Activated CD4-positive, alpha-beta memory T cell treated with anti-CD3 and anti-CD28 coated beads, Interleukin-2, amount 10 ng/mL, durations not matched to agents 7 days and 5 days (primary cell): ENCODE data around the gene SNHG17. TPM values are rescaled to one million over a fixed set of nuclear protein-coding genes. Genes with fewer than 3 reads are reported as not detected.

Experiments used
- CTCF ChIA-PET: fragments of 350-600 bp; sonication (Branson Sonifier 250); formaldehyde crosslinking; loops from one replicate; lab custom pipeline; 2021; ENCODE audit warnings: antibody characterized with exemption, inconsistent platforms; lab: Charles Lee
- POLR2A ChIA-PET: fragments of 350-600 bp; sonication (Branson Sonifier 250); formaldehyde crosslinking; loops from one replicate; lab custom pipeline; 2021; ENCODE audit warnings: antibody characterized with exemption; lab: Charles Lee
- DNase-seq: peaks from one replicate; pipeline ENCODE4 v3.0.0-alpha.2; 2020
- H3K27ac Mint-ChIP-seq: one replicate; pipeline ENCODE4 v1.8.0; 2021; ENCODE audit warnings: mild to moderate bottlenecking, mixed read lengths
- H3K27me3 Mint-ChIP-seq: one replicate; pipeline ENCODE4 v1.8.0; 2021; ENCODE audit warnings: mixed read lengths
- H3K36me3 Mint-ChIP-seq: one replicate; pipeline ENCODE4 v1.8.0; 2021; ENCODE audit warnings: low read depth, mixed read lengths
- H3K4me1 Mint-ChIP-seq: one replicate; pipeline ENCODE4 v1.8.0; 2021; ENCODE audit warnings: mixed read lengths
- H3K4me3 Mint-ChIP-seq: one replicate; pipeline ENCODE4 v1.8.0; 2021; ENCODE audit warnings: mild to moderate bottlenecking, mixed read lengths
- H3K9me3 Mint-ChIP-seq: one replicate; pipeline ENCODE4 v1.8.0; 2021; ENCODE audit warnings: mixed read lengths
- total RNA-seq, 2 experiments: library from RNA; stranded (reverse); gene quantifications; one replicate each; pipeline ENCODE4 v1.2.3, GENCODE V29; 2021

Gene SNHG17
- total RNA-seq, 2 experiments from 2014 or later: 30.1 to 33.4 TPM

DNA sequence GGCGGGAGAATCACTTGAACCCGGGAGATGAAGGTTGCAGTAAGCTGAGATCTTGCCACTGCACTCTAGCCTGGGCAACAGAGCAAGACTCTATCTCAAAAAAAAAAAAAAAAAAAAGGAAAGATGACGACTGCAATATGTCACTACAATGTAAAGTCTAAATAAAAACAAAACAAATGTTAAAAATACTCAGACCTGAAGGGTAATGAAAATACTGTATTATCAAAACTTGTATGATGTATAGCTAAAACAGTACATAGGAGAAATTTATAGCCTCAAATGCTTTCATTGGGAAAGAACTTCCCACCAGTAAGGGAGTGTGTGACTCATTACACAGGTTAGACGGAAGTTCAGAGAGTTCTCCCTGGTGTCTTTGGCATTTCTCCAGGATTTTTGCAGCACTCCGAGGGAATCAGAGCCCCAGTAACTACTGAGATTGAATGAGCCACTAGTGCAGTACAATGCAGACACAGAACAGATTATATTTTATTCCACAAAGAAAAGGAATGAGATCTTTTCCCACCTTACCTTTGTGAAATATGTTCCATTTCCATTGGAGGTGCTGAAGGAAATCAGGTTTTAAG is 25.0 kb upstream of the SNHG17 start:
- Mint-ChIP-seq H3K4me1 (no peaks in the 10 kb centered on the region), H3K36me3 (no peaks in the 10 kb centered on the region), H3K27ac (no peak overlapping the region), H3K9me3 (no peaks in the 10 kb centered on the region), H3K4me3 (no peak overlapping the region), H3K27me3 (peaks cover 2% of the 10 kb centered on the region)
- DNase-seq: no peak
- ChIA-PET POLR2A (no interaction called here), CTCF (no interaction called here)

- H3K36me3 Mint-ChIP-seq: no peaks in the 10 kb centered on the region
- ChIA-PET POLR2A (interaction anchor here (1.8 kb wide), 1 partner anchor 12 kb away, joined by 9 read pairs; no protein-coding TSS in a partner anchor), CTCF (interaction anchor here (1.6 to 1.7 kb wide), 2 partner anchors 11 to 12 kb away, joined by 5 read pairs; no protein-coding TSS in a partner anchor)
Observed at GRCh38 chr20:38458314-38458713, 23.2 kb upstream of the SNHG17 start.

GRCh38 chr20:38454556-38455473 is 19.7 kb upstream of the SNHG17 start:
- H3K27ac Mint-ChIP-seq: no peak overlapping the region

More at GRCh38 chr20:38458314-38458713, 23.2 kb upstream of the SNHG17 start:
- Mint-ChIP-seq H3K27me3 (peaks cover 2% of the 10 kb centered on the region), H3K4me1 (peaks cover 2% of the 10 kb centered on the region), H3K4me3 (no peak overlapping the region), H3K9me3 (no peaks in the 10 kb centered on the region), H3K27ac (no peak overlapping the region)
- no peak for DNase-seq

DNA sequence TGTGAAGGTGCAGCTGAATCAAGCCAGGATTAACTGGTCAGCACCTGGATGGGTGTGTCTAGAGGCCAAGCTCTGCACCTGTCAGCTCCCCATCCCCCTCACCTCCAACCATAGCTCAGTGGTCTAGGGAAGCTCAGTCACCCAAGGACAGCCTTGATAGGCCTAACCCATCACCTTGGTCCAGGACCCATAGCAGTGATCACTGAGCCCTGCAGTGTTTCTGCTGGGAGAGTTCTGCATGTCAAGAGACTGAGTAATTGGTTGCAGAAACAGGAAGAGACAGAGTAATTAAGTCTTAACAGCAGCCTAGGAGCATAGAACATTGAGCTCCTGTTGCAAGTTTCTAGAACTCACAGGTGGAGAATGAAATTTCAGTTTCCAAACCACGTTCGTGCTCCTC is 18.8 kb upstream of the SNHG17 start:
- Mint-ChIP-seq H3K9me3 (no peaks in the 10 kb centered on the region), H3K36me3 (peaks cover 21% of the 10 kb centered on the region), H3K4me3 (no peak overlapping the region), H3K4me1 (peaks cover 6% of the 10 kb centered on the region), H3K27ac (no peak overlapping the region), H3K27me3 (peaks cover 2% of the 10 kb centered on the region)
- no peak for DNase-seq
- CTCF ChIA-PET: no interaction called here
- POLR2A ChIA-PET: interaction anchor here (1.0 to 1.5 kb wide), 4 partner anchors 19 to 26 kb away, joined by 3 to 6 read pairs (median 4); partner anchors contain the start of genes RALGAPB and SNHG17

More at GRCh38 chr20:38454556-38455473, 19.7 kb upstream of the SNHG17 start:
- no peak overlapping the region for H3K4me3 Mint-ChIP-seq
- H3K9me3 Mint-ChIP-seq: no peaks in the 10 kb centered on the region
- POLR2A ChIA-PET: interaction anchor here (1.0 to 1.5 kb wide), 2 partner anchors 9 to 19 kb away, joined by 4 read pairs; partner anchors contain the start of gene SNHG17
- peaks cover 2% of the 10 kb centered on the region for H3K27me3 Mint-ChIP-seq
- peaks cover 2% of the 10 kb centered on the region for H3K4me1 Mint-ChIP-seq
- H3K36me3 Mint-ChIP-seq: peaks cover 14% of the 10 kb centered on the region
- CTCF ChIA-PET: interaction anchor here (1.1 kb wide), 1 partner anchor 19 kb away, joined by 3 read pairs; the partner anchor contains the start of gene SNHG17
- DNase-seq: no peak

GRCh38 chr20:38452880-38453624 is 17.9 kb upstream of the SNHG17 start:
- Mint-ChIP-seq H3K27me3 (no peaks in the 10 kb centered on the region), H3K9me3 (no peaks in the 10 kb centered on the region)
- POLR2A ChIA-PET: interaction anchor here (1.0 to 1.5 kb wide), 6 partner anchors 18 to 25 kb away, joined by 3 to 6 read pairs (median 4); partner anchors contain the start of genes RALGAPB and SNHG17

DNA sequence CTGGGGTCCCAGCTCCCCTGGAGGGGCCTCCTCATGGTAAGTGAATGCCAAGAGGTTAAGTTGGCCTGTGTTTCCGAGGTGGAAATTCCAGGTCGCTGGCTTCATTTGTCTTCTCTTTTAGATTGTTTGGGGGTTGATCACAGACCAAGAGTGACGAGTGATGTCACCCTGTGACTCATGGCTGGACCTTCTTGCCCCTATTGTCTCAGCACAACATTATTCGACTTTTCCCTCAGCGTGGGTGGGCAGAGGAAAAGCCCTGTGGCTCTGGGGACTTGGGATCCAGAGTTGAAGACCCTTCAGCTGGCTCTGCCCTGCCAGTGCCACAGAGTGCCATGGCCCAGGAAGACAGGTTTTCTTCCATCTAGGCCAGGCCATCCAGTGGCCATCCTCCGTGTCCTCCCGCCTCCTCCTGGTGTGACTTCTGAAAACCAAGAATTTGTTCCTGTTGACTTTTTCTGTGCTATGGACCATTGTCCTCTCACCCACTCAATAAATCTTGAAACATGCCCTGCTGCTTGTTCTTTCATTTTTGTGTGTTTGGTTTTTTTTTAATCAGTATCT is 15.4 kb upstream of the SNHG17 start:
- ChIA-PET CTCF (no interaction called here), POLR2A (interaction anchor here (0.6 to 5.7 kb wide), 2 partner anchors 17 to 22 kb away, joined by 3 to 179 read pairs; partner anchors contain the start of gene SNHG17)
- H3K27me3 Mint-ChIP-seq: no peaks in the 10 kb centered on the region
- peaks cover 25% of the 10 kb centered on the region for H3K36me3 Mint-ChIP-seq
- DNase-seq: no peak
- H3K9me3 Mint-ChIP-seq: no peaks in the 10 kb centered on the region
- peaks cover 28% of the 10 kb centered on the region for H3K4me1 Mint-ChIP-seq
- no peak overlapping the region for H3K27ac Mint-ChIP-seq
- H3K4me3 Mint-ChIP-seq: no peak overlapping the region

More at GRCh38 chr20:38452880-38453624, 17.9 kb upstream of the SNHG17 start:
- H3K4me1 Mint-ChIP-seq: peaks cover 12% of the 10 kb centered on the region
- H3K36me3 Mint-ChIP-seq: peaks cover 25% of the 10 kb centered on the region
- no peak overlapping the region for H3K4me3 Mint-ChIP-seq
- H3K27ac Mint-ChIP-seq: no peak overlapping the region
- CTCF ChIA-PET: no interaction called here
- no peak for DNase-seq

- Mint-ChIP-seq H3K4me3 (no peak overlapping the region), H3K27ac (no peak overlapping the region), H3K9me3 (no peaks in the 10 kb centered on the region), H3K27me3 (no peaks in the 10 kb centered on the region), H3K4me1 (peaks cover 30% of the 10 kb centered on the region), H3K36me3 (peaks cover 25% of the 10 kb centered on the region)
- ChIA-PET CTCF (interaction anchor here (6.4 kb wide), 1 partner anchor 16 kb away, joined by 139 read pairs; the partner anchor contains the start of gene SNHG17), POLR2A (interaction anchor here (3.8 to 5.7 kb wide), 2 partner anchors 11 to 16 kb away, joined by 27 to 179 read pairs; partner anchors contain the start of gene SNHG17)
- no peak for DNase-seq
Observed at GRCh38 chr20:38449046-38449445, 13.9 kb upstream of the SNHG17 start.

GRCh38 chr20:38447931-38448675 is 13.0 kb upstream of the SNHG17 start:
- ChIA-PET POLR2A (interaction anchor here (0.8 to 5.7 kb wide), 4 partner anchors 10 to 414 kb away, joined by 3 to 179 read pairs (median 30); partner anchors contain the start of genes RALGAPB, RPRD1B, SNHG17 and TTI1), CTCF (interaction anchor here (3.0 to 6.4 kb wide), 2 partner anchors 15 to 25 kb away, joined by 31 to 139 read pairs; partner anchors contain the start of genes RALGAPB and SNHG17)
- Mint-ChIP-seq H3K27me3 (no peaks in the 10 kb centered on the region), H3K9me3 (no peaks in the 10 kb centered on the region), H3K27ac (peak overlapping the region; percentile 17), H3K4me3 (peak overlapping the region; percentile 74), H3K4me1 (peaks cover 29% of the 10 kb centered on the region), H3K36me3 (peaks cover 25% of the 10 kb centered on the region)
- no peak for DNase-seq

GRCh38 chr20:38447251-38447661 is 12.1 kb upstream of the SNHG17 start:
- peak overlapping the region; percentile 74 for H3K4me3 Mint-ChIP-seq
- H3K27ac Mint-ChIP-seq: peak overlapping the region; percentile 49
- H3K4me1 Mint-ChIP-seq: peaks cover 29% of the 10 kb centered on the region
- POLR2A ChIA-PET: interaction anchor here (0.8 to 5.7 kb wide), 4 partner anchors 10 to 25 kb away, joined by 3 to 179 read pairs (median 30); partner anchors contain the start of genes RALGAPB and SNHG17
- H3K36me3 Mint-ChIP-seq: peaks cover 25% of the 10 kb centered on the region
- no peaks in the 10 kb centered on the region for H3K9me3 Mint-ChIP-seq
- CTCF ChIA-PET: interaction anchor here (0.8 to 6.4 kb wide), 3 partner anchors 10 to 25 kb away, joined by 5 to 139 read pairs (median 31); partner anchors contain the start of genes RALGAPB and SNHG17
- DNase-seq: no peak
- peaks cover 3% of the 10 kb centered on the region for H3K27me3 Mint-ChIP-seq

- H3K9me3 Mint-ChIP-seq: no peaks in the 10 kb centered on the region
- peak overlapping the region; percentile 74 for H3K4me3 Mint-ChIP-seq
- peaks cover 9% of the 10 kb centered on the region for H3K27me3 Mint-ChIP-seq
- peak; percentile 93 for DNase-seq
- H3K4me1 Mint-ChIP-seq: peaks cover 29% of the 10 kb centered on the region
- ChIA-PET POLR2A (interaction anchor here (0.6 to 5.7 kb wide), 12 partner anchors 9 to 426 kb away, joined by 3 to 179 read pairs (median 4); partner anchors contain the start of genes RALGAPB and SNHG17), CTCF (interaction anchor here (0.7 to 6.4 kb wide), 10 partner anchors 9 to 359 kb away, joined by 3 to 139 read pairs (median 5); partner anchors contain the start of genes PPP1R16B, RALGAPB and SNHG17)
- H3K27ac Mint-ChIP-seq: peak overlapping the region; percentile 77
- peaks cover 25% of the 10 kb centered on the region for H3K36me3 Mint-ChIP-seq
Observed at GRCh38 chr20:38446441-38447209, 11.5 kb upstream of the SNHG17 start.
